Measurements from ENCODE around the gene FLII.

DNA sequence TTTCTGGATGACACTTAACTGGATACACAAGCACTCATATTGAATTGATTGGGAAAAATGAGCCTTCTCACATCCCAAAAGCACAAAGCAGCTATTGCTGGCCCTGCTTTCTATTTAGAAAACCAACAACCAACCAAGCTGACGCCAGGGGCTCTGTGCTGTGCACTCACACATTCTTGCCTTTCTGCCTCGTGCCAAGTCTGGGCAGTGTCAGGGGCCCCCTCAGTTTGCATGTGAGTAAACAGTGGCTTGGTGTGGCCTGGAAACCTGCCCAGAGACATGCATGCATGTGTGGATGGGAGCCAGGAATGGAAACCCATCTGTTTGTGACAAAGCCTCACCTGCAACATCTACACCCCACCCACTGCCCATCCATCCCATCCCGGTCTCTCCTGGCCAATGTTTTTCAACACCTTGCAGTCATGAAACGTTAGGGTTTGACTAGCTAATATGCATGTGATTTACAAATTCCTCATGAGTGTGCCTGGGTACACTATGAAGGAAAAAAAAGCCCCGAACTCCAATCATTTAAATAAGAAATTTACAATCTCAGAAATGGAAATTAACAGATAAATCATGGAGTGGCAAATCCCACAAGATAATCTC lies 22.3 kb upstream of the FLII start:
- TF ChIP-seq POLR2A (IDR thresholded peaks at IDR 0.05; ENCODE audit: borderline replicate concordance, extremely low read depth, insufficient read depth, insufficient read length) = no peak
- TF ChIP-seq, protein P1, sequence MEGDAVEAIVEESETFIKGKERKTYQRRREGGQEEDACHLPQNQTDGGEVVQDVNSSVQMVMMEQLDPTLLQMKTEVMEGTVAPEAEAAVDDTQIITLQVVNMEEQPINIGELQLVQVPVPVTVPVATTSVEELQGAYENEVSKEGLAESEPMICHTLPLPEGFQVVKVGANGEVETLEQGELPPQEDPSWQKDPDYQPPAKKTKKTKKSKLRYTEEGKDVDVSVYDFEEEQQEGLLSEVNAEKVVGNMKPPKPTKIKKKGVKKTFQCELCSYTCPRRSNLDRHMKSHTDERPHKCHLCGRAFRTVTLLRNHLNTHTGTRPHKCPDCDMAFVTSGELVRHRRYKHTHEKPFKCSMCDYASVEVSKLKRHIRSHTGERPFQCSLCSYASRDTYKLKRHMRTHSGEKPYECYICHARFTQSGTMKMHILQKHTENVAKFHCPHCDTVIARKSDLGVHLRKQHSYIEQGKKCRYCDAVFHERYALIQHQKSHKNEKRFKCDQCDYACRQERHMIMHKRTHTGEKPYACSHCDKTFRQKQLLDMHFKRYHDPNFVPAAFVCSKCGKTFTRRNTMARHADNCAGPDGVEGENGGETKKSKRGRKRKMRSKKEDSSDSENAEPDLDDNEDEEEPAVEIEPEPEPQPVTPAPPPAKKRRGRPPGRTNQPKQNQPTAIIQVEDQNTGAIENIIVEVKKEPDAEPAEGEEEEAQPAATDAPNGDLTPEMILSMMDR (IDR thresholded peaks at IDR 0.05 in 2 of 3, conservative IDR thresholded peaks at IDR 0.05 in 1 of 3; ENCODE audit: borderline replicate concordance in 1 of 3, insufficient read depth in 1 of 3, low read depth in 2 of 3, low read length in 2 of 3) = no peak
- no peak for TF ChIP-seq RAD21 (IDR thresholded peaks at IDR 0.05; ENCODE audit: low read depth)
- TF ChIP-seq EZH2 (IDR thresholded peaks at IDR 0.05) = no peak

All from HCT116 (cell line).